Lung (tissue), 16 donors: ENCODE measurements around the gene MAP7. TPM values are rescaled to one million over a fixed set of nuclear protein-coding genes. Genes with fewer than 3 reads are reported as not detected.

Experiments used
- ATAC-seq: fragments of 200-7000 bp; cut with Tn5 transposase; one replicate; pipeline ENCODE4 v1.9.1; 2020; ENCODE audit warnings: moderate number of reproducible peaks; ENCODE audit not compliant: insufficient read depth, low FRiP score
- DNase-seq, 3 donors: peaks; one replicate each; pipeline ENCODE4 v3.0.0-alpha.2; 2013 to 2017
- H3K27ac ChIP-seq, 2 donors: one replicate each; pipeline ENCODE4 v1.5.1; 2013; ENCODE audit warnings: mild to moderate bottlenecking in 2 of 2, moderate library complexity in 2 of 2, control low read depth in 1 of 2, inconsistent platforms in 1 of 2, low read depth in 1 of 2, low read length in 1 of 2
- H3K27me3 ChIP-seq, 3 donors: one replicate each; pipeline ENCODE4 v1.5.1; 2013; ENCODE audit warnings: low read length in 2 of 3; ENCODE audit not compliant: control insufficient read depth in 3 of 3, insufficient read depth in 3 of 3
- H3K36me3 ChIP-seq, 4 donors: one replicate each; pipeline ENCODE4 v1.5.1; 2013; ENCODE audit warnings: low read length in 4 of 4, mild to moderate bottlenecking in 1 of 4, moderate library complexity in 1 of 4; ENCODE audit not compliant: control insufficient read depth in 4 of 4, insufficient read depth in 4 of 4
- H3K4me1 ChIP-seq, 5 donors: one replicate each; pipeline ENCODE4 v1.5.1; 2013; ENCODE audit warnings: low read length in 5 of 5, mild to moderate bottlenecking in 2 of 5, moderate library complexity in 1 of 5; ENCODE audit not compliant: control insufficient read depth in 5 of 5, insufficient read depth in 5 of 5
- H3K4me3 ChIP-seq: one replicate; pipeline ENCODE4 v1.5.1; 2013; ENCODE audit warnings: mild to moderate bottlenecking, control low read depth, moderate library complexity
- H3K9ac ChIP-seq, 2 donors: one replicate each; pipeline ENCODE4 v1.5.1; 2013; ENCODE audit warnings: low read length in 2 of 2, control low read depth in 1 of 2; ENCODE audit not compliant: insufficient read depth in 1 of 2
- H3K9me3 ChIP-seq, 4 donors: one replicate each; pipeline ENCODE4 v1.5.1; 2013; ENCODE audit warnings: low read length in 3 of 4, mild to moderate bottlenecking in 1 of 4, moderate library complexity in 1 of 4; ENCODE audit not compliant: control insufficient read depth in 4 of 4, insufficient read depth in 3 of 4
- WGBS, 2 donors: extraction: QIAGEN DNeasy Blood & Tissue Kit; methylation state at CpG; one replicate each; pipeline ENCODE4 v1.1.7; 2013; 5-methylcytosine and 5-hydroxymethylcytosine counted together
- long read RNA-seq, 5 donors: transcript quantifications; one replicate each; lab custom pipeline, GENCODE V29; 2026
- polyA plus RNA-seq, 2 donors: library from polyadenylated mRNA; stranded (reverse); fragments of 200-250 nt; gene quantifications; one replicate each; pipeline ENCODE4 v1.2.1, GENCODE V29; 2013
- total RNA-seq, 2 donors: library from RNA; depleted of rRNA in 1 of 2; stranded (reverse); fragments of >200 nt in 1 of 2; gene quantifications; one replicate each; pipeline ENCODE4 v1.2.1, GENCODE V29; 2014 to 2021
- TF ChIP-seq, protein P1 (sequence below): IDR thresholded peaks from 2 replicates; pipeline ENCODE4 v1.5.1; 2012; ENCODE audit warnings: mild to moderate bottlenecking; ENCODE audit errors: control extremely low read depth, extremely low read depth
- donor health status: control.
- donor health status: control.
- donor health status: Bipolar disorder and iron deficiency.
- donor health status: healthy.
- donor health status: DM: yes; HTN: yes; CAD: no.

Gene MAP7
- total RNA-seq (10 to 100 TPM; 15.0 to 23.4 TPM), polyA plus RNA-seq (1 to 10 TPM; 8.4 to 9.6 TPM)
- long read RNA-seq, donor 1, full-length matches to known transcripts: 1 of 1 reads
- long read RNA-seq, donor 1, partial matches to known transcripts: 0 of 1 reads
- long read RNA-seq, donor 1, other reads (novel, unspliced or antisense): 0 of 1 reads
- long read RNA-seq, donor 2: 0 reads
- long read RNA-seq, donor 3: 0 reads
- long read RNA-seq, donor 4: 0 reads
- long read RNA-seq, donor 5, full-length matches to known transcripts: 2 of 2 reads
- long read RNA-seq, donor 5, partial matches to known transcripts: 0 of 2 reads
- long read RNA-seq, donor 5, other reads (novel, unspliced or antisense): 0 of 2 reads

DNA sequence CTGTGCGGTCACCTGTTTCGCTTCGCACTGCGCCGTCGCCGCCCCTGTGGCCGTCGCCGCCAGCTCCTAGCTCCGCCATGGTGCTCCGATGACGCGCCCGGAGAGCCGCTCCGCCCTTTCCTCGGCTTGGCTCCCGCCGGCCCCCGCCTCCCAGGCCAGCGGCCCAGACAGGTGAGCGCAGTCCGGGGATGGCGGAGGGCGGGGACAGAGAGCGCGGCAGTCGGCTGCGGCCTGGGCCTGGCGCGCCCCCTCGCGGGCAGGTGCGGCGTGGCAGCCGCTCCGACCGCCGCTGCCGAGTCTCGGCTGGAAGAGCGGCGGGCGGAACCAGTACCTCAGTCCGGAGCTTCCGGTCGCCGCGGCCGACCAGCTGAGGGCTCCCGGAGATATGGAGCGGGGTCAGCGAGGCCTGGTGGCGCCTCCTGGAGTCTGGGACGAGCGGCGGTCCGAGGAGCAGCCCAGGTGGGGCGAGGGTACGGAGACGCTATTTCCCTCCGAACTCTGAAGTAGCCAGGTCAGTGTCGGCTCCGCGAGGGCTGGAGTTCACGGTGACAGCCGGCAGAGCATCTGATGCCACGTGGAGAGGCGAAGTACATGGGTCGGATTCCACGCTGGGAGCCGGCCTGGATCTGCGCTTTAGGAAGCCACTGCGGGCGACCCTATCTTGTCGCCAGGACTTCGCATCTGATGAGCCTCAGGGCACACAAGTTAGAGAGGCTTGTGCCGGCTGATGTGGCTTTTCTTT lies at the start of gene MAP7:
Gene MAP7 (minus strand): TSS at position 93 of the 742 bp plus-strand sequence. CDS start 14 bp downstream, at position 79.
- Histone ChIP-seq H3K36me3 (no peaks in the 10 kb centered on the region), H3K4me3 (peak within 1 kb of the TSS; percentile 80), H3K9ac (peak within 1 kb of the TSS in 1 of 2 donors; percentile 57), H3K4me1 (peaks cover 0 to 13% (median 3%) of the 10 kb centered on the region in 5 donors), H3K9me3 (no peaks in the 10 kb centered on the region), H3K27ac (peak within 1 kb of the TSS in 1 of 2 donors; percentile 91), H3K27me3 (peaks cover 0 to 43% (median 31%) of the 10 kb centered on the region in 3 donors)
- 2% methylated on average over 67 to 79 of the region's 79 CpGs for WGBS, 2 donors
- DNase-seq: peak; percentile 67 to 84 (median 81)
- TF ChIP-seq, protein P1, sequence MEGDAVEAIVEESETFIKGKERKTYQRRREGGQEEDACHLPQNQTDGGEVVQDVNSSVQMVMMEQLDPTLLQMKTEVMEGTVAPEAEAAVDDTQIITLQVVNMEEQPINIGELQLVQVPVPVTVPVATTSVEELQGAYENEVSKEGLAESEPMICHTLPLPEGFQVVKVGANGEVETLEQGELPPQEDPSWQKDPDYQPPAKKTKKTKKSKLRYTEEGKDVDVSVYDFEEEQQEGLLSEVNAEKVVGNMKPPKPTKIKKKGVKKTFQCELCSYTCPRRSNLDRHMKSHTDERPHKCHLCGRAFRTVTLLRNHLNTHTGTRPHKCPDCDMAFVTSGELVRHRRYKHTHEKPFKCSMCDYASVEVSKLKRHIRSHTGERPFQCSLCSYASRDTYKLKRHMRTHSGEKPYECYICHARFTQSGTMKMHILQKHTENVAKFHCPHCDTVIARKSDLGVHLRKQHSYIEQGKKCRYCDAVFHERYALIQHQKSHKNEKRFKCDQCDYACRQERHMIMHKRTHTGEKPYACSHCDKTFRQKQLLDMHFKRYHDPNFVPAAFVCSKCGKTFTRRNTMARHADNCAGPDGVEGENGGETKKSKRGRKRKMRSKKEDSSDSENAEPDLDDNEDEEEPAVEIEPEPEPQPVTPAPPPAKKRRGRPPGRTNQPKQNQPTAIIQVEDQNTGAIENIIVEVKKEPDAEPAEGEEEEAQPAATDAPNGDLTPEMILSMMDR: peak; percentile 67
- ATAC-seq: peak; percentile 92

DNA sequence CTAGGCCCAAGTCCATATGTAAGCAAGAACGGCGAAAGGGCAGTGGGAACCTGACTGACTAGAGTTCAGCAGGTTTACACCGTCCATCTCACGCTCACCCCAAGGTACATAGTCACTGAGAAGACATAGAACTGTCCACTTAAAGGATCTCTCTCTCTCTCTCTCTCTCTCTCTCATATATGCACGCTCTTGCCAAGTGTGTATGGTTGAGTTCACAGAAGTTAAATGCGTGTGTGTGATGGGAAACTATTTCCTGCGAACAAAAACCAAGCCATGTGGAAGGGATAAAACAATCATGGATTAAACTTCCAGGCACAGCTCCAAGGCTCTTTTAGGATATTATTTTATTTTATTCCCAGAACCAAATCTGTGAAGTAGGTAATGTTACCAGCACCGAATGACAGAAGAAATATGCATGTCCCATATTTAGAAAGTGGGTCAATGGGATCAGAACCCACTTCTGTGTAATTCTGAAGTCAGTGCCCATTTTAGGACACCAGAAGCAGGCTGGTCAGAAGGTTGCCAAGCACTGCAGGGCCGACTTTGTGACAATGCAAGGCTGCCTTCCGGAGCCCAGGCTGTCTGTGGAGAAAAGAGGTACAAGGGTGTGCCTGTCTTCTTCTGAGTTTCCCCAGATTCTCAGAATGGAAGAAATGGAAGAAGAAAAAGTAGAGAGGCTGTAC lies 49.2 kb upstream of the MAP7 start:
- H3K4me1 ChIP-seq: peaks cover 0 to 4% (median 0%) of the 10 kb centered on the region in 5 donors
- DNase-seq: peak in 2 of 3 donors; percentile 55 to 65
- H3K27ac ChIP-seq: no peak overlapping the region
- no peak for ATAC-seq
- TF ChIP-seq, protein P1: no peak
- 91 to 96% methylated on average over 10 of the region's 10 CpGs for WGBS, 2 donors
- H3K9me3 ChIP-seq: no peaks in the 10 kb centered on the region
- peaks cover 0 to 21% (median 0%) of the 10 kb centered on the region in 4 donors for H3K36me3 ChIP-seq
- H3K27me3 ChIP-seq: no peaks in the 10 kb centered on the region
- H3K4me3 ChIP-seq: no peak overlapping the region
- H3K9ac ChIP-seq: no peak overlapping the region

DNA sequence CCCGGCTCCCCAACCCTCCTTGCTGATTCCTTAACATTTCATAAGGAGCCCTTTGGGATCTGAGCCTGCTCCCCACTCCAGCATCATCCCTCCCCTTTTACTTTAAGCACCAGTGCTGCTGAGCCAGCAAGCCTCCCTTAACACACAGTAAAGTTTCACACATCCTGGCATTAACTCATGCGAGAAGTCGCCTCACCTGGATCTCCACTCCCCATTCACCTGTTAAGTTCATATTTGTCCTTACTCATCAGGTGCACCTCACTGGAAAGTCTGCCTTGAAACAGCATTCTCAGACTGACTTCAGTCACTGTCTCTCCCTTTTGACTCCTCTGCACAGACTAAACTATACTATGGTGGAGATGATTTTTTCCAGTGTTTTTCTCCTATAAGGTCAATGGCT lies 47.8 kb upstream of the MAP7 start:
- WGBS, 2 donors: 97 to 99% methylated on average over 3 of the region's 3 CpGs

More for the DNA sequence above, 47.8 kb upstream of the MAP7 start:
- Histone ChIP-seq H3K4me3 (no peak overlapping the region), H3K27me3 (no peaks in the 10 kb centered on the region), H3K4me1 (peaks cover 0 to 4% (median 0%) of the 10 kb centered on the region in 5 donors), H3K27ac (no peak overlapping the region), H3K9ac (no peak overlapping the region), H3K9me3 (no peaks in the 10 kb centered on the region), H3K36me3 (peaks cover 0 to 15% (median 0%) of the 10 kb centered on the region in 4 donors)
- DNase-seq: no peak
- TF ChIP-seq, protein P1: no peak
- no peak for ATAC-seq
